Esophagus squamous epithelium (tissue), 5 donors: Measurements from ENCODE around the gene HES5. TPM values are rescaled to one million over a fixed set of nuclear protein-coding genes. Genes with fewer than 3 reads are reported as not detected.

Source experiments
- DNase-seq: peaks from one replicate; lab custom pipeline; 2025; lab: John Stamatoyannopoulos, UW
- H3K27ac ChIP-seq, 4 donors: fragments of 200-600 bp; sonication (generic); one replicate each; pipeline ENCODE4 v1.5.1; 2016 to 2019; ENCODE audit warnings: mild to moderate bottlenecking in 1 of 4
- H3K27me3 ChIP-seq, 4 donors: fragments of 200-600 bp; sonication (generic); 1 replicate in 3 of 4; 2 replicates in 1 of 4; pipeline versions ENCODE4 v1.5.1 to v1.6.0; 2017 to 2021; ENCODE audit warnings: antibody characterized with exemption in 1 of 4
- H3K36me3 ChIP-seq, 3 donors: fragments of 200-600 bp; sonication (generic); one replicate each; pipeline ENCODE4 v1.5.1; 2016 to 2019
- H3K4me1 ChIP-seq, 3 donors: fragments of 200-600 bp; sonication (generic); one replicate each; pipeline ENCODE4 v1.5.1; 2017 to 2019
- H3K4me3 ChIP-seq, 4 donors: fragments of 200-600 bp; sonication (generic); 1 replicate in 3 of 4; 2 replicates in 1 of 4; pipeline ENCODE4 v1.5.1; 2016 to 2019; ENCODE audit warnings: mild to moderate bottlenecking in 2 of 4, moderate library complexity in 1 of 4
- H3K9me3 ChIP-seq, 3 donors: fragments of 200-600 bp; sonication (generic); one replicate each; pipeline ENCODE4 v1.5.1; 2016 to 2019
- POLR2A ChIP-seq, 4 donors: fragments of 450-650 bp; IDR thresholded peaks; one replicate each; pipeline ENCODE4 v1.6.1; 2017; ENCODE audit warnings: antibody characterized with exemption in 4 of 4, mild to moderate bottlenecking in 4 of 4, moderate library complexity in 3 of 4
- WGBS, 2 donors: methylation state at CpG; one replicate each; pipeline ENCODE4 v1.1.5; 2018; 5-methylcytosine and 5-hydroxymethylcytosine counted together
- intact Hi-C: fragments of 100-400 bp; cut with DNase I; formaldehyde crosslinking; loops from one replicate; pipeline ENCODE4 v1.15.0; 2022
- total RNA-seq, 4 donors: library from RNA; depleted of rRNA; stranded (reverse); fragments of >200 nt; gene quantifications; one replicate each; pipeline ENCODE4 v1.1.0, GENCODE V29; 2016
- TF ChIP-seq, protein P1 (sequence below), 6 experiments: fragments of 450-650 bp in 4 of 6; fragments of 200-600 bp in 2 of 6; sonication (generic) in 2 of 6; IDR thresholded peaks; one replicate each; pipeline ENCODE4 v1.5.1; 2016 to 2019; ENCODE audit warnings: antibody characterized with exemption in 6 of 6, mild to moderate bottlenecking in 4 of 6, moderate library complexity in 4 of 6
- donor health status: DM: yes; HTN: yes; CAD: no.

The HES5 gene
- total RNA-seq, 4 donors from 2014 or later: 0.35 to 0.76 (median 0.70) TPM; not detected in 1

DNA sequence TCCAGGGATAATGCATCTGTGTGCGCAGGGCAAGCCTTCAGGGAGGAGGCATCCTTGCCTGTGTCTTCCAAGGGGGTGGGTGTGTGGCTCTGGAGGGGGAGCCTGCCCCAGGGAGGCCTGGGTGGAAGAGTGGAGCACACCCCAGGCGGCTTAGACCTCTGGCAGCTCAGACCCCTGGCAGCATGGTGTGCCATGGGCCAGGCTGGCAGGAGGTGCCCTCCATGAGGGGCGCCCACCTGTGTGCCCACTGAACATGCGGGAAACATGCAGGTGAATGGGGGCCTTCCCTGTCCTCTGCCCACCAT lies 2.6 kb downstream of the HES5 start:
- H3K4me3 ChIP-seq: no peak overlapping the region
- H3K4me1 ChIP-seq: peaks cover 66 to 91% (median 72%) of the 10 kb centered on the region in 3 donors
- WGBS, 2 donors: 82% methylated on average over 2 of the region's 4 CpGs; no CpG with 5 or more reads in 1 of the 2 donors
- intact Hi-C loops: no loop called here
- no peaks in the 10 kb centered on the region for H3K36me3 ChIP-seq
- H3K9me3 ChIP-seq: no peaks in the 10 kb centered on the region
- no peak for DNase-seq
- TF ChIP-seq, protein P1, sequence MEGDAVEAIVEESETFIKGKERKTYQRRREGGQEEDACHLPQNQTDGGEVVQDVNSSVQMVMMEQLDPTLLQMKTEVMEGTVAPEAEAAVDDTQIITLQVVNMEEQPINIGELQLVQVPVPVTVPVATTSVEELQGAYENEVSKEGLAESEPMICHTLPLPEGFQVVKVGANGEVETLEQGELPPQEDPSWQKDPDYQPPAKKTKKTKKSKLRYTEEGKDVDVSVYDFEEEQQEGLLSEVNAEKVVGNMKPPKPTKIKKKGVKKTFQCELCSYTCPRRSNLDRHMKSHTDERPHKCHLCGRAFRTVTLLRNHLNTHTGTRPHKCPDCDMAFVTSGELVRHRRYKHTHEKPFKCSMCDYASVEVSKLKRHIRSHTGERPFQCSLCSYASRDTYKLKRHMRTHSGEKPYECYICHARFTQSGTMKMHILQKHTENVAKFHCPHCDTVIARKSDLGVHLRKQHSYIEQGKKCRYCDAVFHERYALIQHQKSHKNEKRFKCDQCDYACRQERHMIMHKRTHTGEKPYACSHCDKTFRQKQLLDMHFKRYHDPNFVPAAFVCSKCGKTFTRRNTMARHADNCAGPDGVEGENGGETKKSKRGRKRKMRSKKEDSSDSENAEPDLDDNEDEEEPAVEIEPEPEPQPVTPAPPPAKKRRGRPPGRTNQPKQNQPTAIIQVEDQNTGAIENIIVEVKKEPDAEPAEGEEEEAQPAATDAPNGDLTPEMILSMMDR (IDR thresholded peaks at IDR 0.05): no peak
- no peak for TF ChIP-seq POLR2A (IDR thresholded peaks at IDR 0.05)
- H3K27ac ChIP-seq: peak overlapping the region; percentile 86 to 96 (median 88)
- peaks cover 0 to 48% (median 0%) of the 10 kb centered on the region in 4 donors for H3K27me3 ChIP-seq

DNA sequence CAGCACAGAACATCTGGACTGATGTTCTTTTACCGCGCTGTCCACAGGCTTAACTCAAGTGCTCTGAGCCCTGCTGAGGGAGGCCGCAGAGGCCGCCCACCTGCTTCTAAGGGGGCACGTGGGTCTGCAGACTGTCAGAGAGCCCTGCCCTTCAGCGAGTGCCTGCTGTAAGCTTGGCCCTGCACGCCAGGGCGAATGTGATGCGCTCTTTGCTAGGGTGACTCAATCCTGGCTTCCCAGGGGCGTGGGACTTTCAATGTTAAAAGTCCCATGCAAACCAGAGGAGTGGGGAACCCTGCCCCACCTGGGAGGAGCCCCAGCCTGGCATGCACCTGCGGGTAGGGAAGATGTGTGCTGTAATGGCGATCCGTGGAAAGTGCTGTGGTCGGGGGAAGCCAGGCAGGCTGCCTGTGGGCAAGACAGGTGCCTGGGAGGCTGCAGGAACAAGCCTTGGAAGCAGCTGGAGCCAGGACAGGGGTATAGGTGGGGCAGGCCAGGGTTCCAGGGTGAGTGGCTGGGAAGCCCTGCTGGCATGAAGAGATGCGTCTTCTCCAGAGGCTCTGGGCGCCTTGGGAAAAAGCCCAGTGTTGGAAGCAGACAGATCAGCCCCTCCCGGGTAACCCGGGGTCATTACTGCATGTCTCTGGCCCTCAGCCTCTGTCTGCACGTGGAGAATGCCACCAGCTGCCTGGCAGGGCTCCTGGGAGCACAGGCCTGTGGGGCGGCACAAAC lies 3.1 kb downstream of the HES5 start:
- Histone ChIP-seq H3K9me3 (no peaks in the 10 kb centered on the region), H3K36me3 (peaks cover 0 to 4% (median 0%) of the 10 kb centered on the region in 3 donors), H3K4me1 (peaks cover 65 to 86% (median 71%) of the 10 kb centered on the region in 3 donors), H3K27me3 (peaks cover 0 to 43% (median 0%) of the 10 kb centered on the region in 4 donors), H3K27ac (peak overlapping the region; percentile 86 to 96 (median 88)), H3K4me3 (peak overlapping the region; percentile 77 to 96 (median 86))
- no peak for DNase-seq
- WGBS, 2 donors: 25 to 27% methylated on average over 2 to 12 of the region's 20 CpGs
- intact Hi-C loops: no loop called here
- no peak for TF ChIP-seq POLR2A (IDR thresholded peaks at IDR 0.05)
- TF ChIP-seq, protein P1 (IDR thresholded peaks at IDR 0.05): no peak

GRCh38 chr1:2525920-2526823 lies 3.9 kb downstream of the HES5 start, which contains the start of gene PANK4:
PANK4 (minus strand) TSS chr1:2526596; CDS start chr1:2526587, 9 bp downstream.
- Histone ChIP-seq H3K9me3 (no peaks in the 10 kb centered on the region), H3K4me3 (peak within 1 kb of the TSS; percentile 77 to 96 (median 86)), H3K27me3 (peaks cover 0 to 34% (median 0%) of the 10 kb centered on the region in 4 donors), H3K4me1 (peaks cover 62 to 78% (median 67%) of the 10 kb centered on the region in 3 donors), H3K36me3 (peaks cover 4 to 13% (median 4%) of the 10 kb centered on the region in 3 donors), H3K27ac (peak within 1 kb of the TSS; percentile 86 to 96 (median 88))
- TF ChIP-seq, protein P1 (IDR thresholded peaks at IDR 0.05): peak in 3 of 6 experiments; percentile 12 to 33 (median 18)
- peak in 1 of 4 donors; percentile 55 for TF ChIP-seq POLR2A (IDR thresholded peaks at IDR 0.05)
- intact Hi-C loops: no loop called here
- WGBS, 2 donors: 0 to 1% methylated on average over 8 to 21 of the region's 107 CpGs
- DNase-seq: peak; percentile 72

- 0 to 4% methylated on average over 4 to 11 of the region's 20 CpGs for WGBS, 2 donors
- H3K9me3 ChIP-seq: no peaks in the 10 kb centered on the region
- intact Hi-C loops: no loop called here
These were observed 4.5 kb downstream of the HES5 start for GRCh38 chr1:2525572-2525919.

More at GRCh38 chr1:2525572-2525919, 4.5 kb downstream of the HES5 start:
- Histone ChIP-seq H3K4me1 (peaks cover 56 to 71% (median 61%) of the 10 kb centered on the region in 3 donors), H3K27me3 (peaks cover 0 to 28% (median 0%) of the 10 kb centered on the region in 4 donors), H3K27ac (peak overlapping the region; percentile 86 to 96 (median 88)), H3K36me3 (peaks cover 10 to 19% (median 11%) of the 10 kb centered on the region in 3 donors), H3K4me3 (peak overlapping the region; percentile 77 to 96 (median 86))
- TF ChIP-seq, protein P1 (IDR thresholded peaks at IDR 0.05): no peak
- TF ChIP-seq POLR2A (IDR thresholded peaks at IDR 0.05): no peak
- DNase-seq: no peak
